Glutamatergic neuron (in vitro differentiated cells): ENCODE data around the gene PLEKHJ1. TPM values are rescaled to one million over a fixed set of nuclear protein-coding genes. Genes with fewer than 3 reads are reported as not detected.

Source experiments
- DNase-seq: peaks from one replicate; pipeline ENCODE4 v3.0.0; 2022
- H3K27ac Mint-ChIP-seq: one replicate; pipeline ENCODE4 v1.8.0; 2020; ENCODE audit warnings: mild to moderate bottlenecking, mixed read lengths, inconsistent platforms; ENCODE audit not compliant: unreplicated experiment
- H3K27me3 Mint-ChIP-seq: one replicate; pipeline ENCODE4 v1.8.0; 2020; ENCODE audit warnings: mild to moderate bottlenecking, moderate library complexity, mixed read lengths, inconsistent platforms; ENCODE audit not compliant: unreplicated experiment
- H3K36me3 Mint-ChIP-seq: one replicate; pipeline ENCODE4 v1.8.0; 2020; ENCODE audit warnings: mild to moderate bottlenecking, mixed read lengths, inconsistent platforms; ENCODE audit not compliant: unreplicated experiment
- H3K4me1 Mint-ChIP-seq: one replicate; pipeline ENCODE4 v1.8.0; 2020; ENCODE audit warnings: mild to moderate bottlenecking, low read depth, mixed read lengths, inconsistent platforms; ENCODE audit not compliant: unreplicated experiment
- H3K4me3 Mint-ChIP-seq: one replicate; pipeline ENCODE4 v1.8.0; 2020; ENCODE audit warnings: mild to moderate bottlenecking, mixed read lengths, inconsistent platforms; ENCODE audit not compliant: unreplicated experiment
- H3K9me3 Mint-ChIP-seq: one replicate; pipeline ENCODE4 v1.8.0; 2020; ENCODE audit warnings: mild to moderate bottlenecking, moderate library complexity, mixed read lengths, inconsistent platforms; ENCODE audit not compliant: unreplicated experiment
- total RNA-seq: library from RNA; stranded (reverse); fragmentation: NEBNext Ultra II Directional; extraction: Animal tissue kit (Norgen Biotek cat#: 25700); gene quantifications from one replicate; pipeline ENCODE4 v1.2.1, GENCODE V29; 2021; ENCODE audit not compliant: unreplicated experiment
- TF ChIP-seq, protein P1 (sequence below): fragments of 200-600 bp; sonication (generic); IDR thresholded peaks from one replicate; pipeline ENCODE4 v1.5.0; 2021; ENCODE audit not compliant: partially characterized antibody, unreplicated experiment

The PLEKHJ1 gene
- total RNA-seq, 1 donor from 2014 or later, result 164 TPM

GRCh38 chr19:2231621-2232221 lies 4.4 kb downstream of the PLEKHJ1 start:
- peaks cover 25% of the 10 kb centered on the region for H3K9me3 Mint-ChIP-seq
- peak overlapping the region; percentile 72 for H3K27ac Mint-ChIP-seq
- peaks cover 21% of the 10 kb centered on the region for H3K27me3 Mint-ChIP-seq
- no peak overlapping the region for H3K4me3 Mint-ChIP-seq
- H3K36me3 Mint-ChIP-seq, result no peaks in the 10 kb centered on the region
- peaks cover 8% of the 10 kb centered on the region for H3K4me1 Mint-ChIP-seq
- TF ChIP-seq, protein P1, sequence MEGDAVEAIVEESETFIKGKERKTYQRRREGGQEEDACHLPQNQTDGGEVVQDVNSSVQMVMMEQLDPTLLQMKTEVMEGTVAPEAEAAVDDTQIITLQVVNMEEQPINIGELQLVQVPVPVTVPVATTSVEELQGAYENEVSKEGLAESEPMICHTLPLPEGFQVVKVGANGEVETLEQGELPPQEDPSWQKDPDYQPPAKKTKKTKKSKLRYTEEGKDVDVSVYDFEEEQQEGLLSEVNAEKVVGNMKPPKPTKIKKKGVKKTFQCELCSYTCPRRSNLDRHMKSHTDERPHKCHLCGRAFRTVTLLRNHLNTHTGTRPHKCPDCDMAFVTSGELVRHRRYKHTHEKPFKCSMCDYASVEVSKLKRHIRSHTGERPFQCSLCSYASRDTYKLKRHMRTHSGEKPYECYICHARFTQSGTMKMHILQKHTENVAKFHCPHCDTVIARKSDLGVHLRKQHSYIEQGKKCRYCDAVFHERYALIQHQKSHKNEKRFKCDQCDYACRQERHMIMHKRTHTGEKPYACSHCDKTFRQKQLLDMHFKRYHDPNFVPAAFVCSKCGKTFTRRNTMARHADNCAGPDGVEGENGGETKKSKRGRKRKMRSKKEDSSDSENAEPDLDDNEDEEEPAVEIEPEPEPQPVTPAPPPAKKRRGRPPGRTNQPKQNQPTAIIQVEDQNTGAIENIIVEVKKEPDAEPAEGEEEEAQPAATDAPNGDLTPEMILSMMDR, result no peak
- DNase-seq, result peak; percentile 39

DNA sequence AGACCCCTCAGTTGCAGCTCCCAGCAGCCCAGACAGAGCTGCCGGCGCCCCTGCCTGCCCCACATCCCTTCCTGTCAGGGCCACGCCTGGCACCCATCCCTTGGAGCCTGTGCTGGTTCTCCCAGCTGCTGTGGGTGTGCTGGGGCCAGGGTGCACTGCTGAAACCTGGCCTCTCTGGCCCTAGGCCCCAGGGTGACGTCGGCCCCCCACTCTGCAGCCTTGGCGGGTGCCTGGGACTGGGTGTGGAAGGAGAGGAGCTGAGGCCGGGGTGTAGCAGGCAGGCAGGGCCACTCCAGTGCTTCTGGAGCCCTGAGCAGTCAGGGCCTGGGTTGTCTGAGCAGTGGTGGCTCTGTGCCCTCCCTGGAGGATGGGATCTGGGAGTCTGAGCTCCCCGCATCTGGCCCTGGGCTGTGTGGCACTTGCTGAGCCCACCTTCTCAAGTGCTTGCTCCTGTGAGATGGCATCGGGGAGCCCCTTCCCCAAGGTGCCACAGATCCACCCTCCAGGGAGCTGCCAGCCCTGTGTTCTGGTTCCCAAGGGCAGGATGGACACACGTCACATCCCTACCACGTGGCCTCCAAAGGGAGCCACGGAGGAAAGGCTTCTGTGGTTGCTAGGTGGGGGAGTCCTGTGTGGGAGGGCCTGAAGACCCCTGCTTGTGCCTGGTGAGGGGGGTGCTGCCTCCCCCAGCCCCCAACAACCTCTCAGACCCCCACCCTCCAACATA lies 5.2 kb downstream of the PLEKHJ1 start:
- no peak overlapping the region for H3K4me3 Mint-ChIP-seq
- no peaks in the 10 kb centered on the region for H3K36me3 Mint-ChIP-seq
- peaks cover 21% of the 10 kb centered on the region for H3K9me3 Mint-ChIP-seq
- peaks cover 8% of the 10 kb centered on the region for H3K4me1 Mint-ChIP-seq
- H3K27ac Mint-ChIP-seq, result no peak overlapping the region
- TF ChIP-seq, protein P1, result no peak
- H3K27me3 Mint-ChIP-seq, result peaks cover 16% of the 10 kb centered on the region
- DNase-seq, result no peak

DNA sequence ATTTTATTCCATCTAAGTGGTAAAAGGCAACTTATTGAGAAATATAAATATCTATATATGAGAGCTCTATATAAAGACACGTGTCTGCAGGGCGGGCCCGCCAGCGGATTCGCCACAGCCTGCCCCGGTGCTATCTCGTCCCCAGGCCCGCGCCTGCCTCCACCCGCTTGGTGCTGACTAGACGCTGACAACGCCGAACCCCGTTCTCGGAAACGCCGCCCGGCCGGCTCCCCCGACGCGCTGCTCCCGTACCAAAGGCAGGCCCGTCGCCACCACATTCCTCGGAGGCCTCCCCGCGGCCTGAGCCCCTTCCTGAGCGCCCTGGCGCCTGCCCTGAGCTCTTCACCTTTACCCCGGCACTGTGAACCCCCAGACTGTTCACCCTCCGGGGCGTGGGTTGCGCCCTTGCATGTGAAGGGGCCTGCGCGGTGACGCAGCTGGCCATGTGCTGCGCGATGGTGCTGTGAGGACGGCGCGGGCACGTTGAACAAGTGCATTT lies 6.0 kb downstream of the PLEKHJ1 start:
- Mint-ChIP-seq H3K4me1 (peaks cover 7% of the 10 kb centered on the region), H3K27ac (peak overlapping the region; percentile 70), H3K36me3 (no peaks in the 10 kb centered on the region), H3K9me3 (peaks cover 17% of the 10 kb centered on the region), H3K4me3 (no peak overlapping the region), H3K27me3 (peaks cover 12% of the 10 kb centered on the region)
- DNase-seq, result no peak
- TF ChIP-seq, protein P1, result no peak

GRCh38 chr19:2229103-2230032 lies 6.8 kb downstream of the PLEKHJ1 start:
- no peaks in the 10 kb centered on the region for H3K36me3 Mint-ChIP-seq
- TF ChIP-seq, protein P1, result no peak
- no peak overlapping the region for H3K27ac Mint-ChIP-seq
- peaks cover 16% of the 10 kb centered on the region for H3K9me3 Mint-ChIP-seq
- peaks cover 5% of the 10 kb centered on the region for H3K4me1 Mint-ChIP-seq
- H3K27me3 Mint-ChIP-seq, result peaks cover 6% of the 10 kb centered on the region
- DNase-seq, result no peak
- no peak overlapping the region for H3K4me3 Mint-ChIP-seq
